ENCODE data around the gene CLIC4. TPM values are rescaled to one million over a fixed set of nuclear protein-coding genes. Genes with fewer than 3 reads are reported as not detected.

The CLIC4 gene
- total RNA-seq, 1 experiment from 2014 or later: 262 TPM

GRCh38 chr1:24878775-24879742 lies 133.8 kb downstream of the CLIC4 start:
- H3K4me3 Mint-ChIP-seq: no peak overlapping the region
- peaks cover 14% of the 10 kb centered on the region for H3K4me1 Mint-ChIP-seq
- POLR2A ChIA-PET: no interaction called here
- DNase-seq (ENCODE audit: low spot score) (no peak), ATAC-seq (no peak)
- no peaks in the 10 kb centered on the region for H3K36me3 Mint-ChIP-seq
- no peak overlapping the region for H3K27ac Mint-ChIP-seq
- H3K27me3 Mint-ChIP-seq (ENCODE audit: low read depth): peaks cover 11% of the 10 kb centered on the region; the same call in 1 of the 2 replicates
- CTCF ChIA-PET: interaction anchor here (0.9 to 1.3 kb wide), 3 partner anchors 22 to 158 kb away, joined by 3 to 4 read pairs (median 4); no protein-coding TSS in a partner anchor
- peaks cover 10% of the 10 kb centered on the region; the same call in 1 of the 2 replicates for H3K9me3 Mint-ChIP-seq
- TF ChIP-seq GRHL2 (CRISPR knock-in tag; IDR thresholded peaks at IDR 0.05; ENCODE audit: insufficient replicate concordance, severe bottlenecking) (no peak), ATF3 (CRISPR knock-in tag; conservative IDR thresholded peaks at IDR 0.05) (no peak), ZNF396 (CRISPR knock-in tag; IDR thresholded peaks at IDR 0.05; ENCODE audit: borderline replicate concordance) (no peak), JUN (CRISPR knock-in tag; IDR thresholded peaks at IDR 0.05) (no peak), MLX (CRISPR knock-in tag; IDR thresholded peaks at IDR 0.05) (no peak), ZNF532 (CRISPR knock-in tag; IDR thresholded peaks at IDR 0.05; ENCODE audit: borderline replicate concordance) (no peak), ESRRA (CRISPR knock-in tag; IDR thresholded peaks at IDR 0.05; ENCODE audit: borderline replicate concordance) (no peak), ZBTB43 (CRISPR knock-in tag; IDR thresholded peaks at IDR 0.05) (no peak), ZNF263 (CRISPR knock-in tag; IDR thresholded peaks at IDR 0.05; ENCODE audit: low read depth) (no peak), ZNF512 (CRISPR knock-in tag; IDR thresholded peaks at IDR 0.05; ENCODE audit: borderline replicate concordance) (no peak), CBFB (CRISPR knock-in tag; IDR thresholded peaks at IDR 0.05; ENCODE audit: low read depth) (no peak), PRDM15 (CRISPR knock-in tag; IDR thresholded peaks at IDR 0.05) (no peak), ELF4 (CRISPR knock-in tag; IDR thresholded peaks at IDR 0.05; ENCODE audit: low read depth) (no peak), AR (CRISPR knock-in tag; IDR thresholded peaks at IDR 0.05) (no peak), JAZF1 (CRISPR knock-in tag; IDR thresholded peaks at IDR 0.05) (no peak)
